SK-N-SH (cell line): ENCODE measurements around the gene CLEC7A. TPM values are rescaled to one million over a fixed set of nuclear protein-coding genes. Genes with fewer than 3 reads are reported as not detected.

Source experiments
- CTCF ChIA-PET: fragments of 300-600, 350-600 bp; formaldehyde crosslinking; extraction: SDS; loops from one replicate; lab custom pipeline; 2021; lab: Yijun Ruan, JAX
- POLR2A ChIA-PET: fragments of 350-600 bp; sonication (Branson Sonifier 250); formaldehyde crosslinking; extraction: SDS; loops from one replicate; lab custom pipeline; 2020; ENCODE audit warnings: antibody characterized with exemption, inconsistent platforms; lab: Yijun Ruan, JAX
- DNase-seq: peaks from one replicate; pipeline ENCODE4 v3.0.0; 2012
- H2AFZ ChIP-seq: fragments of 200-600 bp; sonication (generic); 2 replicates; pipeline ENCODE4 v1.8.1; 2016; ENCODE audit warnings: antibody characterized with exemption, mild to moderate bottlenecking, low read depth
- H3F3A ChIP-seq: fragments of 200-600 bp; sonication (generic); replicated peaks from 2 replicates; pipeline ENCODE3; 2016; ENCODE audit warnings: antibody characterized with exemption, mild to moderate bottlenecking; ENCODE audit not compliant: insufficient read depth
- H3K27ac ChIP-seq, 2 experiments: fragments of 200-500 bp in 1 of 2; fragments of 200-600 bp in 1 of 2; sonication (Bioruptor generic) in 1 of 2; sonication (generic), shearing (Covaris generic) in 1 of 2; 2 replicates each; pipeline versions ENCODE4 v1.5.1 to v1.6.1; 2014 to 2016; ENCODE audit warnings: low read depth in 2 of 2, inconsistent platforms in 1 of 2, low read length in 1 of 2, mild to moderate bottlenecking in 1 of 2, mixed read lengths in 1 of 2
- H3K27me3 ChIP-seq: fragments of 200-600 bp; sonication (generic), shearing (Covaris generic); 2 replicates; pipeline ENCODE4 v1.6.1; 2016; ENCODE audit warnings: mixed run types; ENCODE audit not compliant: insufficient read depth
- H3K36me3 ChIP-seq, 2 experiments: fragments of 200-500 bp in 1 of 2; fragments of 200-600 bp in 1 of 2; sonication (Bioruptor generic) in 1 of 2; sonication (generic) in 1 of 2; replicated peaks in 1 of 2; 2 replicates each; pipeline versions ENCODE3 to v1.5.1; 2014 to 2016; ENCODE audit warnings: low read length in 1 of 2, mild to moderate bottlenecking in 1 of 2; ENCODE audit not compliant: insufficient read depth in 2 of 2, control insufficient read depth in 1 of 2
- H3K4me1 ChIP-seq, 2 experiments: fragments of 200-500 bp in 1 of 2; fragments of 200-600 bp in 1 of 2; sonication (Bioruptor generic) in 1 of 2; sonication (generic), shearing (Covaris generic) in 1 of 2; 2 replicates each; pipeline versions ENCODE4 v1.5.1 to v1.6.1; 2014 to 2016; ENCODE audit warnings: low read depth in 1 of 2, low read length in 1 of 2, mixed run types in 1 of 2; ENCODE audit not compliant: insufficient read depth in 2 of 2, control insufficient read depth in 1 of 2
- H3K4me2 ChIP-seq: fragments of 200-600 bp; sonication (generic), shearing (Covaris generic); 2 replicates; pipeline ENCODE4 v1.6.1; 2017; ENCODE audit warnings: mixed run types
- H3K4me3 ChIP-seq, 2 experiments: fragments of 200-500 bp in 1 of 2; fragments of 200-600 bp in 1 of 2; sonication (Bioruptor generic) in 1 of 2; sonication (generic), shearing (Covaris generic) in 1 of 2; 2 replicates each; pipeline versions ENCODE4 v1.5.1 to v1.8.1; 2014 to 2016; ENCODE audit warnings: low read depth in 2 of 2, inconsistent platforms in 1 of 2, low read length in 1 of 2, mild to moderate bottlenecking in 1 of 2, mixed read lengths in 1 of 2, moderate library complexity in 1 of 2
- H3K79me2 ChIP-seq: fragments of 200-600 bp; sonication (generic); 2 replicates; pipeline ENCODE4 v1.8.1; 2017; ENCODE audit warnings: mild to moderate bottlenecking; ENCODE audit not compliant: insufficient read depth
- H3K9ac ChIP-seq: fragments of 200-600 bp; sonication (generic); 2 replicates; pipeline ENCODE4 v1.6.1; 2017; ENCODE audit warnings: mixed run types
- H3K9me2 ChIP-seq: fragments of 200-600 bp; sonication (generic); 2 replicates; pipeline ENCODE4 v1.6.1; 2017; ENCODE audit warnings: mixed run types
- H3K9me3 ChIP-seq: fragments of 200-600 bp; sonication (generic); 2 replicates; pipeline ENCODE4 v1.6.1; 2017; ENCODE audit warnings: mixed run types, mild to moderate bottlenecking, moderate library complexity
- H4K20me1 ChIP-seq: fragments of 200-600 bp; sonication (generic); 2 replicates; pipeline ENCODE4 v1.6.1; 2017; ENCODE audit warnings: mild to moderate bottlenecking, mixed run types; ENCODE audit not compliant: insufficient read depth
- CTCF ChIP-seq: fragments of 200-600 bp; sonication (generic); IDR thresholded peaks from 2 replicates; pipeline ENCODE4 v1.6.1; 2017; ENCODE audit warnings: antibody characterized with exemption, mild to moderate bottlenecking, moderate library complexity
- ELF1 ChIP-seq: IDR thresholded peaks from 2 replicates; pipeline ENCODE4 v1.4.0; 2012
- EP300 ChIP-seq, 2 experiments: IDR thresholded peaks; 2 replicates each; pipeline versions ENCODE4 v1.4.0 to v1.6.1; 2012; ENCODE audit warnings: borderline replicate concordance in 1 of 2, low read depth in 1 of 2, low read length in 1 of 2
- EZH2phosphoT487 ChIP-seq: fragments of 200-600 bp; sonication (generic); IDR thresholded peaks from 2 replicates; pipeline ENCODE4 v1.6.1; 2017; ENCODE audit warnings: low read depth, mixed run types, mild to moderate bottlenecking, antibody characterized with exemption, moderate library complexity, borderline replicate concordance
- FOXJ3 ChIP-seq: sonication (generic); formaldehyde crosslinking; IDR thresholded peaks from 2 replicates; pipeline ENCODE4 v1.5.1; 2020; ENCODE audit warnings: mild to moderate bottlenecking, missing genetic modification reagents
- GABPA ChIP-seq: IDR thresholded peaks from 2 replicates; pipeline ENCODE4 v1.4.0; 2012; ENCODE audit warnings: low read depth, mild to moderate bottlenecking
- GATA2 ChIP-seq: sonication (generic); formaldehyde crosslinking; IDR thresholded peaks from 2 replicates; pipeline ENCODE4 v1.5.0; 2020; ENCODE audit warnings: mild to moderate bottlenecking, missing genetic modification reagents
- MAX ChIP-seq: IDR thresholded peaks from 2 replicates; pipeline ENCODE4 v1.4.0; 2012; ENCODE audit warnings: low read depth
- POLR2AphosphoS5 ChIP-seq: IDR thresholded peaks from 2 replicates; pipeline ENCODE4 v1.6.1; 2012; ENCODE audit warnings: low read depth, low read length
- SIN3A ChIP-seq: IDR thresholded peaks from 2 replicates; pipeline ENCODE4 v1.6.1; 2012; ENCODE audit warnings: low read depth, mild to moderate bottlenecking, low read length, moderate library complexity, borderline replicate concordance
- TEAD4 ChIP-seq: IDR thresholded peaks from 2 replicates; pipeline ENCODE4 v1.4.0; 2012; ENCODE audit warnings: mild to moderate bottlenecking, borderline replicate concordance; ENCODE audit not compliant: insufficient read depth
- YY1 ChIP-seq: IDR thresholded peaks from 2 replicates; pipeline ENCODE4 v1.4.0; 2012; ENCODE audit warnings: low read depth, mild to moderate bottlenecking
- WGBS: methylation state at CpG from one replicate; pipeline ENCODE4 v1.1.6; 2017; ENCODE audit warnings: low lambda C conversion rate; 5-methylcytosine and 5-hydroxymethylcytosine counted together
- polyA plus RNA-seq, 3 experiments: library from polyadenylated mRNA; depleted of rRNA; stranded (reverse); fragments of >200 nt; gene quantifications; 2 replicates each; pipeline ENCODE4 v1.2.3, GENCODE V29; 2012
- TF ChIP-seq, protein P1 (sequence below): IDR thresholded peaks from 2 replicates; pipeline ENCODE4 v1.4.0; 2012; ENCODE audit warnings: low read depth, borderline replicate concordance
- TF ChIP-seq, protein P2 (sequence below): fragments of 150-350 bp; IDR thresholded peaks from 2 replicates; pipeline ENCODE4 v1.6.1; 2016; ENCODE audit warnings: mild to moderate bottlenecking, low read depth, low read length
- TF ChIP-seq, protein P3 (sequence below): IDR thresholded peaks from 2 replicates; pipeline ENCODE4 v1.4.0; 2012; ENCODE audit warnings: low read depth, borderline replicate concordance
- TF ChIP-seq, protein P4 (sequence below): fragments of 150-350 bp; IDR thresholded peaks from 2 replicates; pipeline ENCODE4 v1.6.1; 2017; ENCODE audit warnings: antibody characterized with exemption, low read length, low read depth, borderline replicate concordance

CLEC7A gene
- polyA plus RNA-seq, 1 of the 3 experiments (the other 2 are of a cell fraction), result not detected

- TF ChIP-seq, protein P1, sequence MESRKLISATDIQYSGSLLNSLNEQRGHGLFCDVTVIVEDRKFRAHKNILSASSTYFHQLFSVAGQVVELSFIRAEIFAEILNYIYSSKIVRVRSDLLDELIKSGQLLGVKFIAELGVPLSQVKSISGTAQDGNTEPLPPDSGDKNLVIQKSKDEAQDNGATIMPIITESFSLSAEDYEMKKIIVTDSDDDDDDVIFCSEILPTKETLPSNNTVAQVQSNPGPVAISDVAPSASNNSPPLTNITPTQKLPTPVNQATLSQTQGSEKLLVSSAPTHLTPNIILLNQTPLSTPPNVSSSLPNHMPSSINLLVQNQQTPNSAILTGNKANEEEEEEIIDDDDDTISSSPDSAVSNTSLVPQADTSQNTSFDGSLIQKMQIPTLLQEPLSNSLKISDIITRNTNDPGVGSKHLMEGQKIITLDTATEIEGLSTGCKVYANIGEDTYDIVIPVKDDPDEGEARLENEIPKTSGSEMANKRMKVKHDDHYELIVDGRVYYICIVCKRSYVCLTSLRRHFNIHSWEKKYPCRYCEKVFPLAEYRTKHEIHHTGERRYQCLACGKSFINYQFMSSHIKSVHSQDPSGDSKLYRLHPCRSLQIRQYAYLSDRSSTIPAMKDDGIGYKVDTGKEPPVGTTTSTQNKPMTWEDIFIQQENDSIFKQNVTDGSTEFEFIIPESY, result no peak
- TF ChIP-seq POLR2AphosphoS5, result no peak
- no peak for TF ChIP-seq SIN3A
These were observed 14.1 kb downstream of the CLEC7A start (continued) for GRCh38 chr12:10115890-10116289.

DNA sequence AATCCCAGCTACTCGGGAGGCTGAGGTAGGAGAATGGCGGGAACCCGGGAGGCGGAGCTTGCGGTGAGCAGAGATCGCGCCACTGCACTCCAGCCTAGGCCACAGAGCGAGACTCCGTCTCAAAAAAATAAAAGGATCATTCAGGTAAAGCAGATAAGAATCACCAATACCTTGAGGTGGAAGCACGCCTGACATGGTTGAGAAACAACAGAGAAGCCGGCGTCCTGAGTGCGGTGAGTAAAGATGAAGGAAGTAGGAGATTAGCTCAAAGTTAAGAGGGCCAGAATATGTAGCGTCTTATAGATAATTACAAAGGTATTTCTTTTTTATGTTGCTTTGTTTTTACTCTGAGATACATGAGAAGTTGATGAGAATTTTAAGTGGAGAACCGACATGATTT is 14.7 kb downstream of the CLEC7A start:
- no peak overlapping the region for H3K9ac ChIP-seq
- WGBS, result 33% methylated on average over 15 of the region's 15 CpGs
- no peaks in the 10 kb centered on the region for H3K79me2 ChIP-seq
- CTCF ChIA-PET, result no interaction called here
- H3K4me2 ChIP-seq, result no peak overlapping the region
- H3K9me2 ChIP-seq, result no peaks in the 10 kb centered on the region
- H3K4me3 ChIP-seq, result no peak overlapping the region
- H3K27ac ChIP-seq, result no peak overlapping the region
- DNase-seq, result no peak
- no peaks in the 10 kb centered on the region for H3K4me1 ChIP-seq
- TF ChIP-seq, protein P2, sequence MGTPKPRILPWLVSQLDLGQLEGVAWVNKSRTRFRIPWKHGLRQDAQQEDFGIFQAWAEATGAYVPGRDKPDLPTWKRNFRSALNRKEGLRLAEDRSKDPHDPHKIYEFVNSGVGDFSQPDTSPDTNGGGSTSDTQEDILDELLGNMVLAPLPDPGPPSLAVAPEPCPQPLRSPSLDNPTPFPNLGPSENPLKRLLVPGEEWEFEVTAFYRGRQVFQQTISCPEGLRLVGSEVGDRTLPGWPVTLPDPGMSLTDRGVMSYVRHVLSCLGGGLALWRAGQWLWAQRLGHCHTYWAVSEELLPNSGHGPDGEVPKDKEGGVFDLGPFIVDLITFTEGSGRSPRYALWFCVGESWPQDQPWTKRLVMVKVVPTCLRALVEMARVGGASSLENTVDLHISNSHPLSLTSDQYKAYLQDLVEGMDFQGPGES, result no peak
- no peak for TF ChIP-seq GABPA
- no peak for TF ChIP-seq MAX
- TF ChIP-seq EZH2phosphoT487, result no peak
- no peaks in the 10 kb centered on the region for H4K20me1 ChIP-seq
- no peaks in the 10 kb centered on the region for H3F3A ChIP-seq
- no peaks in the 10 kb centered on the region for H3K9me3 ChIP-seq
- no peak overlapping the region for H2AFZ ChIP-seq
- peaks cover 10% of the 10 kb centered on the region; the same call in 1 of the 2 replicates for H3K27me3 ChIP-seq
- no peaks in the 10 kb centered on the region for H3K36me3 ChIP-seq
- POLR2A ChIA-PET, result no interaction called here

- Histone ChIP-seq H2AFZ (no peak overlapping the region), H3K9me3 (no peaks in the 10 kb centered on the region), H3K79me2 (no peaks in the 10 kb centered on the region), H3K27me3 (peaks cover 10% of the 10 kb centered on the region; the same call in 1 of the 2 replicates), H4K20me1 (no peaks in the 10 kb centered on the region), H3F3A (no peaks in the 10 kb centered on the region), H3K36me3 (no peaks in the 10 kb centered on the region), H3K4me2 (no peak overlapping the region), H3K9me2 (no peaks in the 10 kb centered on the region), H3K4me3 (no peak overlapping the region), H3K4me1 (no peaks in the 10 kb centered on the region), H3K27ac (no peak overlapping the region), H3K9ac (no peak overlapping the region)
- no peak for DNase-seq
- TF ChIP-seq ELF1 (no peak), CTCF (no peak), GABPA (no peak), TEAD4 (no peak), GATA2 (no peak), YY1 (no peak), FOXJ3 (CRISPR knock-in tag) (no peak), POLR2AphosphoS5 (no peak), EP300 (IDR thresholded peaks at IDR 0.05; ENCODE audit: borderline replicate concordance in 1 of 2, low read depth in 1 of 2, low read length in 1 of 2) (no peak)
- TF ChIP-seq, protein P3, sequence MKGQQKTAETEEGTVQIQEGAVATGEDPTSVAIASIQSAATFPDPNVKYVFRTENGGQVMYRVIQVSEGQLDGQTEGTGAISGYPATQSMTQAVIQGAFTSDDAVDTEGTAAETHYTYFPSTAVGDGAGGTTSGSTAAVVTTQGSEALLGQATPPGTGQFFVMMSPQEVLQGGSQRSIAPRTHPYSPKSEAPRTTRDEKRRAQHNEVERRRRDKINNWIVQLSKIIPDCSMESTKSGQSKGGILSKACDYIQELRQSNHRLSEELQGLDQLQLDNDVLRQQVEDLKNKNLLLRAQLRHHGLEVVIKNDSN, result no peak
- TF ChIP-seq, protein P4, sequence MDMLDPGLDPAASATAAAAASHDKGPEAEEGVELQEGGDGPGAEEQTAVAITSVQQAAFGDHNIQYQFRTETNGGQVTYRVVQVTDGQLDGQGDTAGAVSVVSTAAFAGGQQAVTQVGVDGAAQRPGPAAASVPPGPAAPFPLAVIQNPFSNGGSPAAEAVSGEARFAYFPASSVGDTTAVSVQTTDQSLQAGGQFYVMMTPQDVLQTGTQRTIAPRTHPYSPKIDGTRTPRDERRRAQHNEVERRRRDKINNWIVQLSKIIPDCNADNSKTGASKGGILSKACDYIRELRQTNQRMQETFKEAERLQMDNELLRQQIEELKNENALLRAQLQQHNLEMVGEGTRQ, result no peak
- WGBS, result 0% methylated on average over 1 of the region's 1 CpG
- CTCF ChIA-PET, result interaction anchor here (0.6 to 0.8 kb wide), 2 partner anchors 32 to 70 kb away, joined by 4 read pairs; no protein-coding TSS in a partner anchor
- POLR2A ChIA-PET, result no interaction called here
These were observed 16.1 kb downstream of the CLEC7A start for GRCh38 chr12:10113920-10114319.
